Epithelial cell of proximal tubule (primary cell): Measurements from ENCODE around the gene PYCARD. TPM values are rescaled to one million over a fixed set of nuclear protein-coding genes. Genes with fewer than 3 reads are reported as not detected.

ENCODE experiments used
- DNase-seq: peaks from one replicate; pipeline ENCODE4 v3.0.0-alpha.2; 2011; ENCODE audit warnings: low read depth
- H3K4me3 ChIP-seq: 2 replicates; pipeline ENCODE4 v1.5.1; 2011; ENCODE audit warnings: low read depth, mild to moderate bottlenecking, low read length
- CTCF ChIP-seq: conservative IDR thresholded peaks from 2 replicates; pipeline ENCODE4 v1.5.1; 2012; ENCODE audit warnings: low read depth, mild to moderate bottlenecking, low read length
- total RNA-seq: library from RNA; depleted of rRNA; stranded (reverse); fragments of >200 nt; gene quantifications from 2 replicates; pipeline ENCODE4 v1.2.3, GENCODE V29; 2015

Gene PYCARD
- total RNA-seq, 1 donor from 2014 or later = 43.5 TPM

- no peak overlapping the region for H3K4me3 ChIP-seq
- no peak for TF ChIP-seq CTCF
- DNase-seq = no peak
These were observed 21.8 kb upstream of the PYCARD start for GRCh38 chr16:31224092-31224955.

- no peak overlapping the region for H3K4me3 ChIP-seq
- DNase-seq = no peak
These were observed 20.5 kb upstream of the PYCARD start for GRCh38 chr16:31223044-31223443.

GRCh38 chr16:31221357-31222160, 19.0 kb upstream of the PYCARD start:
- no peak overlapping the region for H3K4me3 ChIP-seq
- TF ChIP-seq CTCF = no peak
- no peak for DNase-seq

More at GRCh38 chr16:31223044-31223443, 20.5 kb upstream of the PYCARD start:
- no peak for TF ChIP-seq CTCF

- H3K4me3 ChIP-seq = no peak overlapping the region
- no peak for TF ChIP-seq CTCF
- no peak for DNase-seq
These were observed 16.7 kb upstream of the PYCARD start for GRCh38 chr16:31219154-31219741.

- no peak overlapping the region for H3K4me3 ChIP-seq
- DNase-seq = no peak
- no peak for TF ChIP-seq CTCF
These were observed 14.6 kb upstream of the PYCARD start for GRCh38 chr16:31217136-31217530.

GRCh38 chr16:31216422-31217135, 14.0 kb upstream of the PYCARD start, which contains the start of gene PYDC1:
Gene PYDC1, minus strand, starts transcription at chr16:31217135. Its CDS starts 107 bp downstream, at chr16:31217028.
- TF ChIP-seq CTCF = no peak
- no peak for DNase-seq
- H3K4me3 ChIP-seq = no peak within 1 kb of the TSS
